GM12864 (cell line): Measurements from ENCODE around the gene COX6B1.
"Not testable (repeated sequence)": the region's sequence is repeated elsewhere in the genome, so short reads cannot be mapped to it uniquely, and the experiment has no call there.

Source experiments
- DNase-seq: peaks from one replicate; pipeline ENCODE4 v3.0.0-alpha.2; 2011; ENCODE audit warnings: low read depth
- H3K4me3 ChIP-seq: 2 replicates; pipeline ENCODE4 v1.5.1; 2011; ENCODE audit warnings: mild to moderate bottlenecking, low read depth, low read length, control low read depth
- TF ChIP-seq, protein P1 (sequence below): IDR thresholded peaks from 2 replicates; pipeline ENCODE4 v1.5.1; 2011; ENCODE audit warnings: low read depth, mild to moderate bottlenecking, moderate library complexity, low read length, control low read depth, inconsistent platforms; ENCODE audit errors: missing control alignments

COX6B1 gene, protein sequence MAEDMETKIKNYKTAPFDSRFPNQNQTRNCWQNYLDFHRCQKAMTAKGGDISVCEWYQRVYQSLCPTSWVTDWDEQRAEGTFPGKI

DNA sequence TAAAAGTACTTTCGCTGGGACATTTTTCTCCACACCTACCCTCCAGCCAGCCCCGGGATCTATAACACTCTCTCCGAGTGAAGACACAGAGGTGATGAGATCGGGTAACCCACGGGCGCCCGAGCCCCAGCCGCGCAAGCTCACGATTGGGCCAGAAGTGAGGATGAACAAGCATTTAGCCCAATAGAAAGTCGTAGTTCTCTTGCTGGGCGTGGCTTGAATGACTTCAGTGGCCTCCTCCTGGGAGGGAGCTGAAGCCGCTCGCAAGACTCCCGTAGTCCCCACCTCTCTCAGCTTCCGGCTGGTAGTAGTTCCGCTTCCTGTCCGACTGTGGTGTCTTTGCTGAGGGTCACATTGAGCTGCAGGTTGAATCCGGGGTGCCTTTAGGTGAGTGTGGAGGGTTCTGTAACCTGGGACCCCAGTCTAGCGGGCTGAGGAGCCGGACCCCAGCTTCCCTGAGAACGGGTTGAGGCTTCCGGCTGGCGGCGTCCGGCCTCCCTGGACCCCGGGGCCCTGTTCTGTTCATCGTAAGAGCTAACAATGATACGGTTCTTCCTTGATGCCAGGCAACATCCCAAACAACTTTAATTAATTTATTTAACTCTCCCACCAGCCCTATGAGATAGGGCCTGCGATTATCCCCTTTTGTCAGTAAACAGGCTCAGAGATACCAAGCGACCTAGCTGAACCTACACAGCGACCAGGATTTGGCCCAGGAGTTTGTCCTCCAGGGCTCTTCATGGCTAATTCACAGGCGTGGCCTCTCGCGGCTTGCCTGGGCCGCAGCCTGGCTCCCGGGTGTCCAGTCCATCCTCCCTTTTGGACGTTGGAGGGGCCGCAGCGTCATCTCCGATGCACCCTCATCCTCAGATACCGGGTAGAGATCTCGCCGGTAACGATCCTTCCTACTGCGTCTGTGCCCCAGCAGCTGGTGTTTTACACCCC is at the start of gene COX6B1:
Gene COX6B1 (plus strand): TSS at position 307 of the 945 bp plus-strand sequence. CDS start 2,921 bp downstream, outside the sequence.
- peak; percentile 97 for DNase-seq
- TF ChIP-seq, protein P1, sequence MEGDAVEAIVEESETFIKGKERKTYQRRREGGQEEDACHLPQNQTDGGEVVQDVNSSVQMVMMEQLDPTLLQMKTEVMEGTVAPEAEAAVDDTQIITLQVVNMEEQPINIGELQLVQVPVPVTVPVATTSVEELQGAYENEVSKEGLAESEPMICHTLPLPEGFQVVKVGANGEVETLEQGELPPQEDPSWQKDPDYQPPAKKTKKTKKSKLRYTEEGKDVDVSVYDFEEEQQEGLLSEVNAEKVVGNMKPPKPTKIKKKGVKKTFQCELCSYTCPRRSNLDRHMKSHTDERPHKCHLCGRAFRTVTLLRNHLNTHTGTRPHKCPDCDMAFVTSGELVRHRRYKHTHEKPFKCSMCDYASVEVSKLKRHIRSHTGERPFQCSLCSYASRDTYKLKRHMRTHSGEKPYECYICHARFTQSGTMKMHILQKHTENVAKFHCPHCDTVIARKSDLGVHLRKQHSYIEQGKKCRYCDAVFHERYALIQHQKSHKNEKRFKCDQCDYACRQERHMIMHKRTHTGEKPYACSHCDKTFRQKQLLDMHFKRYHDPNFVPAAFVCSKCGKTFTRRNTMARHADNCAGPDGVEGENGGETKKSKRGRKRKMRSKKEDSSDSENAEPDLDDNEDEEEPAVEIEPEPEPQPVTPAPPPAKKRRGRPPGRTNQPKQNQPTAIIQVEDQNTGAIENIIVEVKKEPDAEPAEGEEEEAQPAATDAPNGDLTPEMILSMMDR, result no peak
- H3K4me3 ChIP-seq, result peak within 1 kb of the TSS; percentile 88

DNA sequence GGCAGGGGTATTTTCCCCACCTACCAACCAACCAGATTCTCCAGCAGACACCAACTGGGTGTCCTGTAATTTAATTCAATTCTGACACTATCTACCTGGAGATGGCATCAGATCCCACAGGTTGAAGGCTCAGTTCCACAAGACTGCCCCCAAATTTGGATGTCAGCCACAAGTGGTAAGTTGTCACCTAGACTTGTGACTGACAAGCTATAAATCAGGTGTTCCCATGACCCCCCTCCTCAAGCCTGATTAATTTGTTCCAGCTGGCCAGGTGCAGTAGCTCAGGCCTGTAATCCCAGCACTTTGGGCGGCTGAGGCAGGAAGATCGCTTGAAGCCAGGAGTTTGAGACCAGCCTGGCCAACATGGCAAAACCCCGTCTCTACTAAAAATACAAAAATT is 46.2 kb upstream of the COX6B1 start:
- TF ChIP-seq, protein P1, result no peak
- no peak for DNase-seq
- H3K4me3 ChIP-seq, result no peak overlapping the region

DNA sequence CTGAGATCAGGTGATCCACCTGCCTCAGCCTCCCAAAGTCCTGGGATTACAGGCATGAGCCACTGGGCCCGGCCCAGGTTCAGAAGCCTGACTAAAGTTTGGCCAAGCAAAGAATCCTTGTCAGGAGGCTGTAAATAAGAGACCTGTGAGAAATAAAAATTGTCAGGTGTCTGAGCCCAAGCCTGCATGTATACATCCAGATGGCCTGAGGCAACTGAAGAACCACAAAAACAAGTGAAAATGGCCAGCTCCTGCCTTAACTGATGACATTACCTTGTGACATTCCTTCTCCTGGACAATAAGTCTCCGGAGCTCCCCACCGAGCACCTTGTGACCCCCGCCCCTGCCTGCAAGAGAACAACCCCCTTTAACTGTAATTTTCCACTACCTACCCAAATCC is 43.7 kb upstream of the COX6B1 start:
- DNase-seq, H3K4me3 ChIP-seq: not testable (repeated sequence)

DNA sequence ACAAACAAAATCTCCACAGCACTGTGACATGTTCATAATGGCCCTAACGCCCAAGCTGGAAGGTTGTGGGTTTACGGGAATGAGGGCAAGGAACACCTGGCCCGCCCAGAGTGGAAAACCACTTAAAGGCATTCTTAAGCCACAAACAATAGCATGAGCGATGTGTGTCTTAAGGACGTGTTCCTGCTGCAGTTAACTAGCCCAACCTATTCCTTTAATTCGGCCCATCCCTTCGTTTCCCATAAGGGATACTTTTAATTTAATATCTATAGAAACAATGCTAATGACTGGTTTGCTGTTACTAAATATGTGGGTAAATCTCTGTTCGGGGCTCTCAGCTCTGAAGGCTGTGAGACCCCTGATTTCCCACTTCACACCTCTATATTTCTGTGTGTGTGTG is 41.0 kb upstream of the COX6B1 start:
- not testable (repeated sequence) for DNase-seq, H3K4me3 ChIP-seq

DNA sequence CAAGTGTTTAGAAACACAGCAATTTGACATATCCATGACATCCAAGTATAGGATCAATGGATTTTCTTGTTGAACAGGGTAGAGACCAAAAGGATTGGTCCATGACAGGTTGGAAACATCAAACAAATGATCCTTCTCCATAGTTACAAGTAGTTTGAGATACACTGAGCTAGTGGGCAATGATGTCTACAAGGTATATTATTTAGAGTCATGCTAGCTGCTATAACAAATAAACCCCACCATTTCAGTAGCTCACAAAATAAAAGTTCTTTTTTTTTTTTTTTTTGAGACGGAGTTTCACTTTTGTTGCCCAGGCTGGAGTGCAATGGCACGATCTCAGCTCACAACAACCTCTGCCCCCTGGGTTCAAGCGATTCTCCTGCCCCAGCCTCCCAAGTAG is 40.5 kb upstream of the COX6B1 start:
- no peak for DNase-seq
- TF ChIP-seq, protein P1, result no peak
- H3K4me3 ChIP-seq, result no peak overlapping the region

GRCh38 chr19:35608251-35608650 is 39.9 kb upstream of the COX6B1 start:
- TF ChIP-seq, protein P1, result no peak

DNA sequence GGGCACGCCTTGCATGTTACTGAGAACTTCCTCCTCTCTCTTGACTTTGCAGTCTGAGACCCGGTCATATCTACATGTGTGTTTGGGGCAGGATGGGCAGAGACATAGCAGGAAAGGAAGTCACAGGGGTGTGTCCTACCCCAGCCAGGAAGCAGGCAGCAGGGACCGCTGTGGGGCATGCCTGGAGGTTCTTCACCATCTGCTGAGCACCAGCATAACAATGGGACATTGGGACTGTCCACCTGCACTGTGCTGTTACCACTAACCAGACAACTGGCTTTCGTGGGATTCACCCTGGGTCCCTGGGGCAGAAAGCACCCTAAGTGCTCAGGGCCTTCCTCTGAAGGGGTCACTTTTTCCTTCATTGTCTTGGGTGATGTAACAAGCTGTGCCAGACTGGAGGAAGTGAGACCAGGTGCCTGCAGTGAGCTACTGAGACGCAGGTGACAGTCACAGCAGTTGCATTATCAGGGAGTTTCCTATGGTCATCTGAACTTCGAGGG is 38.2 kb upstream of the COX6B1 start:
- no peak overlapping the region for H3K4me3 ChIP-seq
- DNase-seq, result peak; percentile 69
- TF ChIP-seq, protein P1, result no peak

More at GRCh38 chr19:35608251-35608650, 39.9 kb upstream of the COX6B1 start:
- no peak overlapping the region for H3K4me3 ChIP-seq
- DNase-seq, result no peak

GRCh38 chr19:35612224-35612558 is 35.9 kb upstream of the COX6B1 start:
- DNase-seq, result no peak
- TF ChIP-seq, protein P1, result no peak
- H3K4me3 ChIP-seq, result peak overlapping the region; percentile 68; the same call in 1 of the 2 replicates
